OCI-LY1 (cell line): ENCODE measurements around the gene TBX1.

Experiments used
- H2AFZ ChIP-seq: fragments of 200-600 bp; sonication (generic), shearing (Covaris generic); 2 replicates; pipeline ENCODE4 v1.6.0; 2014; ENCODE audit warnings: antibody characterized with exemption, mild to moderate bottlenecking, low read length
- H3F3A ChIP-seq: fragments of 200-600 bp; sonication (generic), shearing (Covaris generic); 2 replicates; pipeline ENCODE4 v1.6.0; 2014; ENCODE audit warnings: mild to moderate bottlenecking, antibody characterized with exemption, low read length, moderate library complexity; ENCODE audit not compliant: insufficient read depth
- H3K27ac ChIP-seq: fragments of 200-600 bp; sonication (generic); 2 replicates; pipeline ENCODE4 v1.5.1; 2014; ENCODE audit warnings: low read length, mixed run types, mild to moderate bottlenecking, low read depth; ENCODE audit not compliant: poor library complexity, severe bottlenecking
- H3K27me3 ChIP-seq: fragments of 200-600 bp; sonication (generic); 2 replicates; pipeline ENCODE4 v1.6.0; 2014; ENCODE audit warnings: antibody characterized with exemption, mild to moderate bottlenecking, low read length, moderate library complexity; ENCODE audit not compliant: insufficient read depth
- H3K36me3 ChIP-seq: fragments of 200-600 bp; sonication (generic); 2 replicates; pipeline ENCODE4 v1.6.1; 2014; ENCODE audit warnings: mild to moderate bottlenecking, antibody characterized with exemption, low read length, moderate library complexity, mixed read lengths; ENCODE audit not compliant: insufficient read depth
- H3K4me1 ChIP-seq: fragments of 200-600 bp; sonication (generic); 2 replicates; pipeline ENCODE4 v1.5.1; 2014; ENCODE audit warnings: mild to moderate bottlenecking, low read length, moderate library complexity; ENCODE audit not compliant: insufficient read depth, severe bottlenecking
- H3K4me2 ChIP-seq: fragments of 200-600 bp; sonication (generic), shearing (Covaris generic); 2 replicates; pipeline ENCODE4 v1.6.1; 2014; ENCODE audit warnings: low read length
- H3K4me3 ChIP-seq: fragments of 200-600 bp; sonication (generic); 2 replicates; pipeline ENCODE4 v1.5.1; 2014; ENCODE audit warnings: low read length, low read depth, mild to moderate bottlenecking, mixed read lengths; ENCODE audit not compliant: poor library complexity, severe bottlenecking
- H3K79me2 ChIP-seq: fragments of 200-600 bp; shearing (Covaris generic); 2 replicates; pipeline ENCODE4 v1.6.1; 2016; ENCODE audit warnings: mixed run types, low read length, mixed read lengths; ENCODE audit not compliant: insufficient read depth
- H3K9ac ChIP-seq: fragments of 200-600 bp; sonication (generic), shearing (Covaris generic); 2 replicates; pipeline ENCODE4 v1.6.1; 2014; ENCODE audit warnings: mild to moderate bottlenecking, low read length, mixed read lengths
- H3K9me2 ChIP-seq: fragments of 200-600 bp; sonication (generic), shearing (Covaris generic); 2 replicates; pipeline ENCODE4 v1.6.1; 2014; ENCODE audit warnings: low read depth, mild to moderate bottlenecking, low read length, mixed read lengths
- H3K9me3 ChIP-seq: fragments of 200-600 bp; shearing (Covaris generic); 2 replicates; pipeline ENCODE4 v1.6.1; 2014; ENCODE audit warnings: low read length, mixed read lengths
- H4K20me1 ChIP-seq: fragments of 200-600 bp; sonication (generic), shearing (Covaris generic); 2 replicates; pipeline ENCODE4 v1.6.0; 2016; ENCODE audit warnings: mild to moderate bottlenecking, low read length; ENCODE audit not compliant: insufficient read depth
- CTCF ChIP-seq: fragments of 200-600 bp; sonication (generic), shearing (Covaris generic); IDR thresholded peaks from 2 replicates; pipeline ENCODE4 v1.5.1; 2017; ENCODE audit warnings: mild to moderate bottlenecking, antibody characterized with exemption, low read length, moderate library complexity, mixed read lengths
- EZH2 ChIP-seq: fragments of 200-600 bp; sonication (generic), shearing (Covaris generic); IDR thresholded peaks from 2 replicates; pipeline ENCODE4 v1.8.0; 2017; ENCODE audit warnings: borderline replicate concordance, mixed run types, mild to moderate bottlenecking, antibody characterized with exemption, low read length, moderate library complexity, mixed read lengths

The TBX1 gene

GRCh38 chr22:19714312-19715187 lies 46.0 kb upstream of the TBX1 start, which contains the start of gene SEPTIN5:
Gene SEPTIN5 (plus strand): TSS chr22:19714503. CDS start chr22:19714589, 86 bp downstream.
- H3K4me3 ChIP-seq, result peak within 1 kb of the TSS; percentile 33
- H3K36me3 ChIP-seq, result no peaks in the 10 kb centered on the region
- no peak for TF ChIP-seq EZH2
- TF ChIP-seq CTCF, result no peak
- H3K4me2 ChIP-seq, result peak within 1 kb of the TSS; percentile 41; the same call in 1 of the 2 replicates
- no peak within 1 kb of the TSS for H3K9ac ChIP-seq
- no peak within 1 kb of the TSS for H3K27ac ChIP-seq
- no peaks in the 10 kb centered on the region for H3K9me3 ChIP-seq
- H3K4me1 ChIP-seq, result peaks cover 11% of the 10 kb centered on the region
- H2AFZ ChIP-seq, result no peak within 1 kb of the TSS
- no peaks in the 10 kb centered on the region for H4K20me1 ChIP-seq
- H3K79me2 ChIP-seq, result no peaks in the 10 kb centered on the region
- H3F3A ChIP-seq, result no peaks in the 10 kb centered on the region
- no peaks in the 10 kb centered on the region for H3K9me2 ChIP-seq
- peaks cover 9% of the 10 kb centered on the region for H3K27me3 ChIP-seq

- Histone ChIP-seq H2AFZ (no peak overlapping the region), H3K27me3 (peaks cover 9% of the 10 kb centered on the region; the same call in 1 of the 2 replicates), H3K4me3 (no peak overlapping the region), H3K9me3 (no peaks in the 10 kb centered on the region), H3F3A (no peaks in the 10 kb centered on the region), H3K36me3 (no peaks in the 10 kb centered on the region), H3K4me1 (peaks cover 11% of the 10 kb centered on the region), H3K4me2 (no peak overlapping the region), H3K9me2 (no peaks in the 10 kb centered on the region), H3K27ac (no peak overlapping the region), H3K9ac (no peak overlapping the region), H4K20me1 (no peaks in the 10 kb centered on the region), H3K79me2 (no peaks in the 10 kb centered on the region)
- TF ChIP-seq EZH2, result no peak
- no peak for TF ChIP-seq CTCF
Measured at GRCh38 chr22:19715188-19715930, 45.2 kb upstream of the TBX1 start.

GRCh38 chr22:19716041-19716828 lies 44.3 kb upstream of the TBX1 start:
- Histone ChIP-seq H2AFZ (no peak overlapping the region), H3F3A (no peaks in the 10 kb centered on the region), H3K27me3 (peaks cover 10% of the 10 kb centered on the region; the same call in 1 of the 2 replicates)

More at GRCh38 chr22:19716041-19716828, 44.3 kb upstream of the TBX1 start:
- no peaks in the 10 kb centered on the region for H3K79me2 ChIP-seq
- peaks cover 11% of the 10 kb centered on the region for H3K4me1 ChIP-seq
- no peak overlapping the region for H3K4me2 ChIP-seq
- no peak for TF ChIP-seq CTCF
- no peak for TF ChIP-seq EZH2
- no peaks in the 10 kb centered on the region for H3K36me3 ChIP-seq
- H3K4me3 ChIP-seq, result no peak overlapping the region
- no peaks in the 10 kb centered on the region for H3K9me2 ChIP-seq
- H3K27ac ChIP-seq, result no peak overlapping the region
- no peaks in the 10 kb centered on the region for H3K9me3 ChIP-seq
- no peak overlapping the region for H3K9ac ChIP-seq
- no peaks in the 10 kb centered on the region for H4K20me1 ChIP-seq
